CD4-positive, alpha-beta T cell treated with Interleukin-4 for 4 hours (primary cell): ENCODE measurements around the gene CRP.
"Not testable (repeated sequence)": the region's sequence is repeated elsewhere in the genome, so short reads cannot be mapped to it uniquely, and the experiment has no call there.

Source experiments
- DNase-seq: peaks from one replicate; pipeline ENCODE4 v3.0.0-alpha.2; 2020

CRP gene, protein sequence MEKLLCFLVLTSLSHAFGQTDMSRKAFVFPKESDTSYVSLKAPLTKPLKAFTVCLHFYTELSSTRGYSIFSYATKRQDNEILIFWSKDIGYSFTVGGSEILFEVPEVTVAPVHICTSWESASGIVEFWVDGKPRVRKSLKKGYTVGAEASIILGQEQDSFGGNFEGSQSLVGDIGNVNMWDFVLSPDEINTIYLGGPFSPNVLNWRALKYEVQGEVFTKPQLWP

GRCh38 chr1:159714529-159714928 is at the start of gene CRP:
Gene CRP, minus strand, starts transcription at chr1:159714589. Its CDS starts 104 bp downstream, at chr1:159714485.
- no peak for DNase-seq

GRCh38 chr1:159763686-159764085 is 49.3 kb upstream of the CRP start:
- no peak for DNase-seq

- DNase-seq, result no peak
Measured at GRCh38 chr1:159756397-159756796, 42.0 kb upstream of the CRP start.

DNA sequence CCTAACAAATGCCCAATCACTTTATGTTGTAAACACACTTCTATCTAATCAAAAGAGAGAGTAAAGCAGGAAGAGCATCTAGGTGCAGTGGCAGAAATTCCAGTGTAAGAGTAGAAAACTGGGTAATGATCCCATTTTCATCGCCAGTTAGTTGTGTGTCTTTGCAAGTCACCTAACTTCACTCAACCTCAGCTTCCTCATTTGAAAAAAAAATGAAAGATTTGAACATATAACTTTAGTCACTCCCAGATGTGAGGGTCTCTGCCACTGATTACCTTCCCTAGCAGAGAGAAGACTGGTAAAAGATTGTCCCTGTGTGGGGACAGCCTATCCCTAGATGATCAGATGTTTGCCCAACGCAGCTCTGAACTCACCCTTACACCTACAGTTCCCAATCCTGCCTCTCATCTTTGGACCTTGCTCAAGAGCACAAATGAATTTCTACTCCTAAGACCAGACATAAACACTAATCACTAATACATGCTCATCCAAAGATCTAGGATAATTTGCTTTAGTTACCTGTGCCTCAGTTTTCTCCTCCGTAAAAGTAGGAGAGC is 41.1 kb upstream of the CRP start:
- DNase-seq, result no peak

GRCh38 chr1:159753386-159753785 is 39.0 kb upstream of the CRP start:
- no peak for DNase-seq

DNA sequence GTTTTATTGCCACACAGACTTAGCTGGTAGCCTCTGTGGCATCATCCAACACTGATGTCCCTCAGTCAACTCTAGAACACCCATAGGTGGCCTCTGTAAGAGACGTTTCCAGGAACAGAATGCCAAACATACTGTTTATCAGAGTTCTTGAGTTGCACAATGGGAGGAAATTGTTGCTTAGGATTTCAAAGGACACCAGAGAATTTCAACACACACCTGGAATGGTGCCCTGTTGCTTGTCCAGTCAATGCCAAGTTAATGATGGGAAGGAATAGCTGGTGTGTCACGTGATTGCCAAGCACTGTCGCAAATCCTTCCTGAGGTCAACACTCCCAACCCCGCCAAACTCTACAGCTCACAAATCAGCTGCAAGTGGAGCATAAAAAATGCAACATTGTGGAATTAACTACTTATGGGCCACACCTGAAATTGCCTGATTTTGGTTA is 37.8 kb upstream of the CRP start:
- no peak for DNase-seq

GRCh38 chr1:159751031-159751430 is 36.6 kb upstream of the CRP start:
- DNase-seq, result no peak

DNA sequence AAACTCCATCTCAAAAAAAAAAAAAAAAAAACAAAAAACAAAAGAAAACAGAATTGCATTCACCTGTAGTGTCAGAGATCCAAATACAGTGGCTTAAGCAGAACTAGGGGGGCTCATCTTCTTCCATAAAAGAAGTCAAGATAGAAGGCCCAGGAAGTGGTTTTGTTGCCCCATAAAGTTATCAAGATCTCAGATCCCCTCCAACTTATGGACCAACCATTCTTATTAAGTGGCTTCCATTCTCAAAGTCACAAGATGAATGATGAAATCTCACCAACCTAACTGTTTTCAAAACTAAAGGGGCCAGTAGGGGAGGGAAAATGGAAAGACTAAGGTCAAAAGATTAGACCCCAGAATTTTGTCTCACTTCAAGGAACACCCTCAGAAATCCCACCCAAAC is 36.2 kb upstream of the CRP start:
- no peak for DNase-seq

- DNase-seq, result no peak
Measured at GRCh38 chr1:159749630-159750029, 35.2 kb upstream of the CRP start.

DNA sequence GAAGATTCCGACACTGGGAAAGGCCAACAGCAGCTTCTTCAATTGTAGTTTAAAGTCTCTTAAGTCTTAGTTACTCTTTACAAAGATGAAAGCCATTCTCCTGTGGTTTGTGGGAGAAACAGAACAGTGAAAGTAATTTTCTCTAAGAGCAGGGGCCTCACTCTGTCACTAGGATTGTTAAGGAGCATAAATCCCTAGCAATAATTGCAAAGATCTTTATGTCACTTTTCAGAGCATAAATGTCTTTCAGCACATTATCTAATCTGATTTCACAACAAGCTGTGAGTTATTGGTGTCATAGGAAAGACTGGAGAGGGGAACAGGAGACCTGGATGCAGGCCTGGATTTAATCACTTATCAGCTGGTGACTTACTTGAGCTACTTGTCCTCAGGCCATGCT is 34.0 kb upstream of the CRP start:
- no peak for DNase-seq

- DNase-seq, result no peak
Measured at GRCh38 chr1:159746666-159747065, 32.3 kb upstream of the CRP start.

DNA sequence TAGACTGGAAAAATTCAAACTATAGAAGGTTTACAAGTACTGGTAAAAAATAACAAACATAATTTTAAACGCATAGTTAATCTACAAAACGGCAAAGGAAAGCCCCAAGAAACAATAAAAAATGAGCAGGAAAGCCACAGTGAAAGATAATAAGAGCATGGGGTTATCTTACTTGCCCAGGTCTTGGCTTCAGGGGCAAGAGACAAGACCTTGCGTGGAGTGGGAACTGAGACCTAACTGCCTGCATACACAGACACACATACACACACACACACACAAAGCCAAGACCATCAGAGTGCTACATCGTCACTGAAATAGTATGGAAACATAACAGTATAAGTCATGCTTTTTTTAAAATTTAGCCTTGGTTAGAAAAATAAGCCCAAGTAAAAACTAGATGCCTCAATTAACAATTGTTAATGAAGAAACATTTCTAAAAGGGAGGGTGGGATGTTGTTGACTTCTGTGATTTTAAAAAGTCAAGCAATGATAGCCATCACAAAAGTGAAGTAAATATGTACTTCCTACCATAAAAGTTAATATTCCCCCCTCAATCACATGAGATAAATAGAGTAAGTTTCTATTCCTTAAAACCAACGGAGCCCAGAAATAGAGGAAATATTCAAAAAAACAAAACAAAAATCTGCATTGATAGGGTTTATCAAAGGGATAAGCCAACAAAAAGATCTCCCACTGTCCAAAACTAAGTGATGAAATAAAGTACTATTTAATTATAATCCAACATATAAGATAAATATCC is 29.4 kb upstream of the CRP start:
- no peak for DNase-seq

GRCh38 chr1:159737238-159737916 is 23.0 kb upstream of the CRP start:
- DNase-seq, result no peak

GRCh38 chr1:159723188-159723587 is 8.8 kb upstream of the CRP start:
- DNase-seq, result not testable (repeated sequence)

GRCh38 chr1:159719990-159720389 is 5.6 kb upstream of the CRP start:
- no peak for DNase-seq

DNA sequence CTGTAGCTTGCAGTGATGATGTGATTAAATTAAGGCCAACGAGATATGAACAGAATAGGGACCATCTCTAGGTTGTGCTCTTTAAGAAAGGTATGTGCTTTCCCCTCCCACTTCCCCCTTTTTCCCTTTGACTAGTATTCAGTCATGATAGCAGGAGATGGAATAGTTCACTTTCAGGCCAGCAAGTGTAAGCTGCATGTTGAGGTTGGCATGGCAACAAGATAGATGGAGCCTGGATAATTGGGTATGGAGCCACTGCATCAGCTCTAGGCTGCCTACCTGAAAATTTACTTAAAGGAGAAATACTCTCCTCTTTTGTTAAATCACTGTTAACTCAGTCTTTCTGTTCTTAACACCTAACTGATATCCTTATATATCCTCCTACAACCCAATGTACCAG is 1.5 kb upstream of the CRP start:
- DNase-seq, result no peak

DNA sequence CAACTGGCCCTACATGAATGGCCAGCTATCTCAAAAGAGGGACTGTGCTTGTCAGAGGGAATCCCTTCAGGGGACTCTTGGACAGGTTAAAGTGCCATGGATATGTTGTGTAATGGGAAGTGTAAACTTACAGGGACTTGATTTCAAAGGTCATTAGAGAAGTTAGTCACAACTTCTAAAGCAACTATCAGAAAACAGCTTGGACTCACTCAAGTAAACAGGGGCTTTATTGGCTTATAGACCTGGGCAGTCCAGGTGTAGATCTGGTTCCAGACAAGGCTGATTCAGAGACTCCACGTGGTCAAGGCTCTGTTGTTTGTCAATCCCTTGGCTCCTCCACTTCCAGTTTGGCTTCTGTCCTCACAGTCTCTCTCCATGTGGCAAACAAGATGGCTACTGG is 2.3 kb downstream of the CRP start:
- no peak for DNase-seq

GRCh38 chr1:159707472-159708260 is 6.7 kb downstream of the CRP start:
- DNase-seq, result no peak

DNA sequence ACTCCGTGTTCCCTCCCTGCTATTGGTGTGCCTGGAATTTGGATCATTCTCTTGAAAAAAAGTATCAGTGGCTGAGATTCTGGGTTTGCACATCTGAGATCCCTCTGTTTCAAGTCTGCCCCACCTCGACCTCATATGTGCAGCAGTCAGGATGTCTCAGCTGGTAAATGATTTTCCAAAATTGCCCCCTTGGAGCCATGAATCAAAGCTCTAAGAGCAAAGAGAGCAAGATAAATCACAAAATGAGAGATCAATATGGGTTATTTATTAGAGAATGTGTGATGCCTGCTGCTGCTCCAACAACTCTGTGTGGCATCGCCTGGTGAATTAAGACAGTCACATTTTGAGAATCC is 8.5 kb downstream of the CRP start:
- DNase-seq, result no peak

DNA sequence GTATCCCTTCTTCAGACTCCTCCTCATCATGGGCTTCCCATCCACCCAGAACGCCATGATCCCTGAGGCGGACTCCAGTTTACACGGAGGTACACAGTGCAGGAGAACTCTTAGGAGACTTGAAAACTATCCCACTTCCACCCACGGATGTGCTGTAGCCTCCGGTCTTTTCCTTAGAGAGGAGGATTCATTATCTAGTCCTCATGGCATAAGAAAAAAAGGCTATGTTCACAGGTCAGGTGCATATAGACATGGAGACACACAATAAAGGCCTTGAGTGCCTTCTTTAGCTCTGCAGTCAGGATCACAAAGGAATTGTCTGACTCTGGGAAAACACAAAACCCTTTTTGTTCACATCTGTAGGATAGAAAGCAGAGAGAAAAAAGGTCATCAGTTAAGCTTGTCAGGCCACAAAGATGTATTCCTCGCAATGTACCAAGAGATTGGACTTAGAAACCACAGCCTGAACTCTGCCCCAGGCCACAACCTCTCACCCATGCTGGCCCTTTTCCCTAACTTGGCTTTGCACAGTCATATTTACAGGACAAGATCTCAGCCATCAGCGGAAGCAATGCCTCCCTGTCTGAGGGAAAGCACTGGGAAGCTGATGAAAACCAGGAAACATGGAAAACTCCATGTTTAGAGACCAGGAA is 9.0 kb downstream of the CRP start:
- DNase-seq, result no peak

- DNase-seq, result no peak
Measured at GRCh38 chr1:159704481-159704880, 9.9 kb downstream of the CRP start.

DNA sequence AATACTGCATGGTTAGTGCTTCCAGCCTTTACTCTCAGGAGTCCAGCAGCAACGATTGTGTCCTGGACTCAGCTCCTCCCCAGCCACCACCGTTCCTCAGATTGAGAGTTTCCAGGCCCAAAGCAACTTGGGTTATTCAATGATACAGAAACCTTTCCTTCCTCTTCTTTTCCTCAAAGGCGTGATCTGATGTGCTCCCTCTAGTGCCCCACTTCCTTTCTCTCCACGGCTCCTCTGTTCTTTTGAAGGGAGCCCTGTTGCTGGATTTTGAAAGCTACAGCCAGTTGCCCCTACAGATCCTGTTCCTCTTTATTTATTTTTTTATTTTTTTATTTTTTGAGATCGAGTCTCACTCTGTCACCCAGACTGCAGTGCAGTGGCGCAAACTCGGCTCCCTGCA is 14.1 kb downstream of the CRP start:
- no peak for DNase-seq

DNA sequence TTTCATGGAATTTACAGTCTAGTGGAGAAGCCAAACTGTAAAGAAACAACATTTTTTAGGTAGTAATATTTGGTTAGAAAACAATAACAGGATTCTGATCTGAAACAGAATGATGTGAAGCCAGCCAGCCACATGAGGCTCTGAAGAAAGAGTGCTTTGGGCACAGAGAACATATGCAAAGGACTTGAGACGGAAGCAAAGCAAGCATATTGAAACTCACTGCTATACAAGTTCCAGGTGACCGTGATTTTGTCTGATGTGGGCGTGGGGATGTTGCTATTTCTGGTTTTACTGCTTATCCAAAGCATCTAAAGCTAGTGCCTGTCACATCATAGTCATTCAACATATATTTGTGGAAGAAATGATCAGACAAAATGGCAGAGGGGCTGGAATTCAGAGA is 14.7 kb downstream of the CRP start:
- no peak for DNase-seq
